Naive thymus-derived CD4-positive, alpha-beta T cell (primary cell): ENCODE results near the gene GCSH. TPM values are rescaled to one million over a fixed set of nuclear protein-coding genes. Genes with fewer than 3 reads are reported as not detected.

ENCODE experiments used
- ATAC-seq: fragments of 150-1000 bp; cut with Tn5 transposase; 2 replicates; pipeline ENCODE4 v1.10.0; 2021; ENCODE audit warnings: mild to moderate bottlenecking, moderate library complexity
- CTCF ChIA-PET: fragments of 350-600 bp; sonication (Branson Sonifier 250); formaldehyde crosslinking; loops from one replicate; lab custom pipeline; 2021; ENCODE audit warnings: antibody characterized with exemption; lab: Charles Lee
- POLR2A ChIA-PET: fragments of 350-600 bp; sonication (Branson Sonifier 250); formaldehyde crosslinking; loops from one replicate; lab custom pipeline; 2021; ENCODE audit warnings: antibody characterized with exemption, inconsistent platforms; lab: Charles Lee
- DNase-seq, 9 donors: peaks; one replicate each; pipeline versions ENCODE4 v3.0.0 to v3.0.0-alpha.2; 2020 to 2022; ENCODE audit warnings: mixed read lengths in 1 of 9
- H3K27ac ChIP-seq: one replicate; pipeline ENCODE4 v1.7.0; 2013; ENCODE audit warnings: mild to moderate bottlenecking, low read depth, low read length, moderate library complexity
- H3K27me3 ChIP-seq, 2 donors: one replicate each; pipeline ENCODE4 v1.7.0; 2013; ENCODE audit warnings: low read length in 2 of 2, mild to moderate bottlenecking in 2 of 2, moderate library complexity in 2 of 2; ENCODE audit not compliant: control insufficient read depth in 2 of 2, insufficient read depth in 2 of 2
- H3K36me3 ChIP-seq, 3 experiments: 1 replicate in 2 of 3; 2 replicates in 1 of 3; pipeline ENCODE4 v1.7.0; 2013; ENCODE audit warnings: low read length in 3 of 3, mild to moderate bottlenecking in 3 of 3, moderate library complexity in 1 of 3; ENCODE audit not compliant: insufficient read depth in 3 of 3, control insufficient read depth in 2 of 3
- H3K4me1 ChIP-seq, 2 donors: one replicate each; pipeline ENCODE4 v1.7.0; 2013; ENCODE audit warnings: low read length in 2 of 2, mild to moderate bottlenecking in 2 of 2, moderate library complexity in 1 of 2; ENCODE audit not compliant: control insufficient read depth in 2 of 2, insufficient read depth in 2 of 2
- H3K4me3 ChIP-seq: 2 replicates; pipeline ENCODE4 v1.7.0; 2013; ENCODE audit warnings: mild to moderate bottlenecking, low read length
- H3K9me3 ChIP-seq, 3 experiments: 1 replicate in 2 of 3; 2 replicates in 1 of 3; pipeline ENCODE4 v1.7.0; 2013; ENCODE audit warnings: low read length in 3 of 3; ENCODE audit not compliant: control insufficient read depth in 2 of 3
- H3K27ac Mint-ChIP-seq, 9 donors: one replicate each; pipeline ENCODE4 v1.8.0; 2020 to 2022; ENCODE audit warnings: mixed read lengths in 9 of 9, mild to moderate bottlenecking in 8 of 9, moderate library complexity in 5 of 9, inconsistent platforms in 2 of 9
- H3K27me3 Mint-ChIP-seq, 5 donors: one replicate each; pipeline ENCODE4 v1.8.0; 2021 to 2022; ENCODE audit warnings: mixed read lengths in 5 of 5, mild to moderate bottlenecking in 1 of 5
- H3K36me3 Mint-ChIP-seq, 5 donors: one replicate each; pipeline ENCODE4 v1.8.0; 2020 to 2022; ENCODE audit warnings: mixed read lengths in 5 of 5, mild to moderate bottlenecking in 3 of 5, inconsistent platforms in 1 of 5
- H3K4me1 Mint-ChIP-seq, 7 donors: one replicate each; pipeline ENCODE4 v1.8.0; 2020 to 2022; ENCODE audit warnings: mixed read lengths in 7 of 7, mild to moderate bottlenecking in 3 of 7, inconsistent platforms in 1 of 7
- H3K4me3 Mint-ChIP-seq, 10 donors: one replicate each; pipeline ENCODE4 v1.8.0; 2020 to 2022; ENCODE audit warnings: mild to moderate bottlenecking in 10 of 10, mixed read lengths in 10 of 10, moderate library complexity in 6 of 10, inconsistent platforms in 2 of 10
- H3K9me3 Mint-ChIP-seq, 11 donors: one replicate each; pipeline ENCODE4 v1.8.0; 2020 to 2022; ENCODE audit warnings: mixed read lengths in 11 of 11, mild to moderate bottlenecking in 4 of 11, inconsistent platforms in 1 of 11, moderate library complexity in 1 of 11
- intact Hi-C, 2 donors: fragments of 100-400 bp; cut with micrococcal nuclease; formaldehyde crosslinking; loops; one replicate each; pipeline ENCODE4 v1.15.1; 2023
- polyA plus RNA-seq, 2 donors: library from polyadenylated mRNA; unstranded; fragments of 300-500 nt; fragmentation: Illumina TruSeq; gene quantifications; one replicate each; pipeline ENCODE4 v1.2.3, GENCODE V29; 2021
- total RNA-seq, 6 experiments: library from RNA in 5 of 6; stranded (reverse) in 5 of 6; gene quantifications; 1 replicate in 5 of 6; 2 replicates in 1 of 6; pipeline ENCODE4 v1.2.3 and lab custom pipeline; 2021 to 2026

Gene GCSH
- total and polyA plus RNA-seq, 7 experiments from 2014 or later = 1.5 to 10.7 (median 5.5) TPM

- Mint-ChIP-seq H3K4me1 (peaks cover 0 to 4% (median 0%) of the 10 kb centered on the region in 7 donors), H3K4me3 (no peak overlapping the region), H3K9me3 (no peaks in the 10 kb centered on the region), H3K27ac (no peak overlapping the region), H3K36me3 (no peaks in the 10 kb centered on the region), H3K27me3 (peaks cover 0 to 10% (median 0%) of the 10 kb centered on the region in 5 donors)
- DNase-seq (no peak), ATAC-seq (no peak)
- H3K4me1 ChIP-seq = peaks cover 10 to 11% of the 10 kb centered on the region in 2 donors
- H3K27me3 ChIP-seq = no peaks in the 10 kb centered on the region
- no peak overlapping the region for H3K27ac ChIP-seq
- ChIA-PET CTCF (interaction anchor here (0.6 to 1.4 kb wide), 3 partner anchors 37 to 188 kb away, joined by 4 to 8 read pairs (median 5); partner anchors contain the start of gene ATMIN), POLR2A (interaction anchor here (0.5 to 0.7 kb wide), 3 partner anchors 14 to 1112 kb away, joined by 3 to 5 read pairs (median 3); no protein-coding TSS in a partner anchor)
- peaks cover 0 to 7% (median 0%) of the 10 kb centered on the region in 3 experiments for H3K36me3 ChIP-seq
- no peak overlapping the region for H3K4me3 ChIP-seq
- intact Hi-C loops = loop anchor here (10.0 kb wide), 2 partner anchors 269 to 1581 kb away; partner anchors contain the start of gene CDYL2 (in 2 of the 2)
- H3K9me3 ChIP-seq = no peaks in the 10 kb centered on the region
Observed at GRCh38 chr16:81073560-81074330, 22.4 kb downstream of the GCSH start.

GRCh38 chr16:81071805-81072204, 24.4 kb downstream of the GCSH start:
- H3K4me1 ChIP-seq = peaks cover 5 to 6% of the 10 kb centered on the region in 2 donors
- ChIA-PET CTCF (interaction anchor here (1.3 kb wide), 1 partner anchor 36 kb away, joined by 4 read pairs; the partner anchor contains the start of gene ATMIN), POLR2A (no interaction called here)
- no peak overlapping the region for H3K27ac Mint-ChIP-seq
- no peaks in the 10 kb centered on the region for H3K36me3 ChIP-seq
- ATAC-seq (no peak), DNase-seq (no peak)
- no peaks in the 10 kb centered on the region for H3K36me3 Mint-ChIP-seq
- no peaks in the 10 kb centered on the region for H3K9me3 Mint-ChIP-seq
- no peak overlapping the region for H3K27ac ChIP-seq
- peaks cover 0 to 6% (median 0%) of the 10 kb centered on the region in 7 donors for H3K4me1 Mint-ChIP-seq
- H3K27me3 Mint-ChIP-seq = peaks cover 0 to 17% (median 0%) of the 10 kb centered on the region in 5 donors
- no peaks in the 10 kb centered on the region for H3K9me3 ChIP-seq
- no peak overlapping the region for H3K4me3 Mint-ChIP-seq
- no peak overlapping the region for H3K4me3 ChIP-seq
- intact Hi-C loops = loop anchor here (10.0 kb wide), 2 partner anchors 267 to 1583 kb away; partner anchors contain the start of gene CDYL2 (in 2 of the 2)
- H3K27me3 ChIP-seq = no peaks in the 10 kb centered on the region

DNA sequence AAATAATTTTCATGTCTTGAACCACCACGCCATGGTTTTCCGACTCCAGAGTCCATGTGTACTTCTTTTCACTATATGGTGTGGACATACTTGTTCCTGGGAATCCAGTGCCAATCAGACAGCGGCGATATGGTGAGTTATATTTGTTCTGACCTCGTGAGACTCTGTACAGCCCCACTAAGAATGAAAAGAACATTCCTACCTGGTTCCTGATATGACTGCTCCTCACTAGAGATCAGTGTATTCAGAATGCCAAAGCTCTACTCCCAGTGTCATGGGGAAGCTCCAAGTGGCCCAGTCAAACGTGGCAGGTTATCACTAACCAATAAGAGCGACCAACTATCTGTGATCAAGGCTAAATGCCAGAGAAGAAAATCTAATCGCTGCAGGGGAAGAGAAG, 25.2 kb downstream of the GCSH start:
- ChIA-PET CTCF (no interaction called here), POLR2A (no interaction called here)
- peaks cover 0 to 10% (median 0%) of the 10 kb centered on the region in 7 donors for H3K4me1 Mint-ChIP-seq
- ATAC-seq (no peak), DNase-seq (no peak)
- H3K27ac Mint-ChIP-seq = no peak overlapping the region
- H3K9me3 ChIP-seq = no peaks in the 10 kb centered on the region
- H3K27ac ChIP-seq = no peak overlapping the region
- H3K27me3 Mint-ChIP-seq = peaks cover 0 to 17% (median 0%) of the 10 kb centered on the region in 5 donors
- no peaks in the 10 kb centered on the region for H3K27me3 ChIP-seq
- no peak overlapping the region for H3K4me3 ChIP-seq
- no peak overlapping the region for H3K4me3 Mint-ChIP-seq
- no peaks in the 10 kb centered on the region for H3K9me3 Mint-ChIP-seq
- intact Hi-C loops = loop anchor here (10.0 kb wide), 2 partner anchors 266 to 1584 kb away; partner anchors contain the start of gene CDYL2 (in 2 of the 2)
- peaks cover under 1 to 2% of the 10 kb centered on the region in 2 donors for H3K4me1 ChIP-seq
- H3K36me3 ChIP-seq = no peaks in the 10 kb centered on the region
- no peaks in the 10 kb centered on the region for H3K36me3 Mint-ChIP-seq

- intact Hi-C loops = no loop called here
- Mint-ChIP-seq H3K9me3 (no peaks in the 10 kb centered on the region), H3K27me3 (peaks cover 0 to 10% (median 0%) of the 10 kb centered on the region in 5 donors), H3K4me1 (peaks cover 0 to 10% (median 0%) of the 10 kb centered on the region in 7 donors), H3K4me3 (no peak overlapping the region), H3K27ac (no peak overlapping the region), H3K36me3 (no peaks in the 10 kb centered on the region)
- Histone ChIP-seq H3K4me3 (no peak overlapping the region), H3K27ac (no peak overlapping the region), H3K9me3 (no peaks in the 10 kb centered on the region), H3K36me3 (no peaks in the 10 kb centered on the region), H3K4me1 (no peaks in the 10 kb centered on the region), H3K27me3 (no peaks in the 10 kb centered on the region)
- ATAC-seq (no peak), DNase-seq (no peak)
- ChIA-PET CTCF (no interaction called here), POLR2A (interaction anchor here (0.6 kb wide), 1 partner anchor 15 kb away, joined by 3 read pairs; no protein-coding TSS in a partner anchor)
Observed at GRCh38 chr16:81069063-81069462, 27.1 kb downstream of the GCSH start.

GRCh38 chr16:81067166-81067565, 29.0 kb downstream of the GCSH start:
- Mint-ChIP-seq H3K27me3 (peaks cover 0 to 7% (median 0%) of the 10 kb centered on the region in 5 donors), H3K4me1 (peaks cover 0 to 10% (median 0%) of the 10 kb centered on the region in 7 donors), H3K27ac (peak overlapping the region in 2 of 9 donors; percentile 5 to 25), H3K36me3 (no peaks in the 10 kb centered on the region), H3K4me3 (no peak overlapping the region), H3K9me3 (no peaks in the 10 kb centered on the region)
- ChIA-PET POLR2A (no interaction called here), CTCF (interaction anchor here (0.6 kb wide), 1 partner anchor 643 kb away, joined by 3 read pairs; no protein-coding TSS in a partner anchor)
- DNase-seq (no peak), ATAC-seq (no peak)
- Histone ChIP-seq H3K4me1 (no peaks in the 10 kb centered on the region), H3K4me3 (no peak overlapping the region), H3K27me3 (no peaks in the 10 kb centered on the region), H3K36me3 (no peaks in the 10 kb centered on the region), H3K9me3 (no peaks in the 10 kb centered on the region), H3K27ac (no peak overlapping the region)
- intact Hi-C loops = no loop called here

- Histone ChIP-seq H3K36me3 (no peaks in the 10 kb centered on the region), H3K4me3 (no peak overlapping the region), H3K27me3 (no peaks in the 10 kb centered on the region), H3K27ac (no peak overlapping the region), H3K9me3 (no peaks in the 10 kb centered on the region), H3K4me1 (no peaks in the 10 kb centered on the region)
- ChIA-PET CTCF (interaction anchor here (0.6 kb wide), 1 partner anchor 644 kb away, joined by 3 read pairs; no protein-coding TSS in a partner anchor), POLR2A (no interaction called here)
- ATAC-seq (no peak), DNase-seq (peak in 2 of 9 donors; percentile 8 to 12)
- intact Hi-C loops = no loop called here
- Mint-ChIP-seq H3K4me1 (peaks cover 0 to 10% (median 0%) of the 10 kb centered on the region in 7 donors), H3K27ac (peak overlapping the region in 2 of 9 donors; percentile 5 to 25), H3K4me3 (no peak overlapping the region), H3K9me3 (no peaks in the 10 kb centered on the region), H3K27me3 (peaks cover 0 to 7% (median 0%) of the 10 kb centered on the region in 5 donors), H3K36me3 (no peaks in the 10 kb centered on the region)
Observed at GRCh38 chr16:81066681-81067080, 29.5 kb downstream of the GCSH start.
